Spleen (tissue), 7 donors: ENCODE results near the gene LYPLA2.

Experiments
- POLR2AphosphoS5 ChIP-seq, 3 donors: sonication (generic); formaldehyde crosslinking; IDR thresholded peaks; one replicate each; pipeline ENCODE4 v1.5.1; 2017; ENCODE audit warnings: antibody characterized with exemption in 3 of 3
- TF ChIP-seq, protein P1 (sequence below), 11 experiments: fragments of 200-600 bp in 7 of 11; fragments of 450-650 bp in 4 of 11; sonication (generic) in 4 of 11; IDR thresholded peaks in 8 of 11; conservative IDR thresholded peaks in 3 of 11; 1 replicate in 7 of 11; 2 replicates in 4 of 11; pipeline versions ENCODE4 v1.4.0 to v1.8.0; 2016 to 2021; ENCODE audit warnings: antibody characterized with exemption in 11 of 11, inconsistent platforms in 4 of 11, mild to moderate bottlenecking in 1 of 11
- donor health status: DM: no; HTN: no; CAD: no; lungs with moderate emphysema.
- donor health status: DM: no; HTN: no; CAD: no.
- donor health status: DM: no; HTN: no; CAD: no.

DNA sequence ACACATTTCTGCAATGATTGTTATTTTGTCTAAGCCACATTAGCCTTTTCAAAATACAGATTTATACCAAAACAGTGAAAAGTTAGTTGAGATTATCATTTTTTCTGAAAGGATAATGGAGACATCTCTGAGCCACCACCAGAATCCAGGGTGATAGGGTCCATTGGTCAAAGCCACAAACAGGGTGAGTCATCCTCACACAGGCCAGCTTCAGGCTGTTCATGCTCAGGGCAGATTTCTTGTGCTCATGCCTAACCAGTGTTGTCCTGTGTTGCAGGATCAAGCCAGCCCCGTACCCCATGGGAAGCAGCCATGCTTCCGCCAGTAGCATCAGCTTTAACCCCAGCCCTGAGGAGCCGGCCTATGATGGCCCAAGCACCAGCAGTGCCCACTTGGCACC is 34.3 kb upstream of the LYPLA2 start:
- TF ChIP-seq, protein P1, sequence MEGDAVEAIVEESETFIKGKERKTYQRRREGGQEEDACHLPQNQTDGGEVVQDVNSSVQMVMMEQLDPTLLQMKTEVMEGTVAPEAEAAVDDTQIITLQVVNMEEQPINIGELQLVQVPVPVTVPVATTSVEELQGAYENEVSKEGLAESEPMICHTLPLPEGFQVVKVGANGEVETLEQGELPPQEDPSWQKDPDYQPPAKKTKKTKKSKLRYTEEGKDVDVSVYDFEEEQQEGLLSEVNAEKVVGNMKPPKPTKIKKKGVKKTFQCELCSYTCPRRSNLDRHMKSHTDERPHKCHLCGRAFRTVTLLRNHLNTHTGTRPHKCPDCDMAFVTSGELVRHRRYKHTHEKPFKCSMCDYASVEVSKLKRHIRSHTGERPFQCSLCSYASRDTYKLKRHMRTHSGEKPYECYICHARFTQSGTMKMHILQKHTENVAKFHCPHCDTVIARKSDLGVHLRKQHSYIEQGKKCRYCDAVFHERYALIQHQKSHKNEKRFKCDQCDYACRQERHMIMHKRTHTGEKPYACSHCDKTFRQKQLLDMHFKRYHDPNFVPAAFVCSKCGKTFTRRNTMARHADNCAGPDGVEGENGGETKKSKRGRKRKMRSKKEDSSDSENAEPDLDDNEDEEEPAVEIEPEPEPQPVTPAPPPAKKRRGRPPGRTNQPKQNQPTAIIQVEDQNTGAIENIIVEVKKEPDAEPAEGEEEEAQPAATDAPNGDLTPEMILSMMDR (IDR thresholded peaks at IDR 0.05 in 8 of 11, conservative IDR thresholded peaks at IDR 0.05 in 3 of 11), result no peak
- no peak for TF ChIP-seq POLR2AphosphoS5 (IDR thresholded peaks at IDR 0.05)
